Neutrophil (primary cell): ENCODE results near the gene ATP8B4.

Experiments
- H3K27ac ChIP-seq: fragments of 200-600 bp; sonication (generic); 2 replicates; pipeline ENCODE4 v1.5.1; 2016; ENCODE audit warnings: mild to moderate bottlenecking, moderate library complexity
- H3K27me3 ChIP-seq: fragments of 200-600 bp; sonication (generic); 2 replicates; pipeline ENCODE4 v1.6.0; 2016; ENCODE audit warnings: mild to moderate bottlenecking
- H3K36me3 ChIP-seq: fragments of 200-600 bp; sonication (generic); 2 replicates; pipeline ENCODE4 v1.5.1; 2017
- H3K4me1 ChIP-seq, 2 experiments: fragments of 200-600 bp in 1 of 2; sonication (generic) in 1 of 2; 1 replicate in 1 of 2; 2 replicates in 1 of 2; pipeline versions ENCODE4 v1.5.1 to v1.6.1; 2013 to 2016; ENCODE audit warnings: low read depth in 1 of 2, low read length in 1 of 2, mild to moderate bottlenecking in 1 of 2, moderate library complexity in 1 of 2; ENCODE audit not compliant: control insufficient read depth in 1 of 2, insufficient read depth in 1 of 2
- H3K4me3 ChIP-seq, 2 experiments: fragments of 200-600 bp in 1 of 2; sonication (generic) in 1 of 2; 1 replicate in 1 of 2; 2 replicates in 1 of 2; pipeline ENCODE4 v1.5.1; 2013 to 2016; ENCODE audit warnings: low read depth in 1 of 2, low read length in 1 of 2, mild to moderate bottlenecking in 1 of 2, moderate library complexity in 1 of 2
- H3K9me3 ChIP-seq: fragments of 200-600 bp; sonication (generic); 2 replicates; pipeline ENCODE4 v1.5.1; 2016
- CTCF ChIP-seq: fragments of 200-600 bp; sonication (generic); IDR thresholded peaks from 2 replicates; pipeline ENCODE4 v1.5.1; 2016; ENCODE audit warnings: antibody characterized with exemption

The ATP8B4 gene

GRCh38 chr15:50024281-50024680, 94.8 kb downstream of the ATP8B4 start:
- no peak for TF ChIP-seq CTCF
- no peak overlapping the region for H3K4me3 ChIP-seq
- no peaks in the 10 kb centered on the region for H3K27me3 ChIP-seq
- peaks cover 18% of the 10 kb centered on the region for H3K36me3 ChIP-seq
- peak overlapping the region; percentile 47 for H3K27ac ChIP-seq
- no peaks in the 10 kb centered on the region for H3K4me1 ChIP-seq
- no peaks in the 10 kb centered on the region for H3K9me3 ChIP-seq

DNA sequence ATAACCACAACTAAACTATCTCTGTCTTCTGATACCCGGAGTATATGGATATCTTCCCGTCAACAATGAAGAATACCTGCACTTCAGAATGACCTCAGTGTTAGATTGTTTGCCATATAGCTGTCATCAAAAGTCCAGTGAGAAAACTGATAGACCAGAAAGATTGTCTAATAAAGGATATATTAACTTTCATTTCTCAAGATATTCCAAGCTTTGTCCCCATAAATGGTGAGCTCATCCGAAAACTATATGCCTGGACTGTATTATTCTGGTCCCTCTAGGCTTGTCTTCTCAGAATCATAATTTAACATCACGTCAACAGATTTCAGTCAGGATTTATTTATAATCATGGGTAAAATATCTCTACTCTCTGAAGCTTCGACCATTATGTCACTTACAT, 100.5 kb downstream of the ATP8B4 start:
- no peak overlapping the region for H3K4me3 ChIP-seq
- H3K4me1 ChIP-seq = no peaks in the 10 kb centered on the region
- H3K27me3 ChIP-seq = no peaks in the 10 kb centered on the region
- H3K27ac ChIP-seq = peak overlapping the region; percentile 70
- peaks cover 19% of the 10 kb centered on the region for H3K36me3 ChIP-seq
- H3K9me3 ChIP-seq = no peaks in the 10 kb centered on the region
- no peak for TF ChIP-seq CTCF

DNA sequence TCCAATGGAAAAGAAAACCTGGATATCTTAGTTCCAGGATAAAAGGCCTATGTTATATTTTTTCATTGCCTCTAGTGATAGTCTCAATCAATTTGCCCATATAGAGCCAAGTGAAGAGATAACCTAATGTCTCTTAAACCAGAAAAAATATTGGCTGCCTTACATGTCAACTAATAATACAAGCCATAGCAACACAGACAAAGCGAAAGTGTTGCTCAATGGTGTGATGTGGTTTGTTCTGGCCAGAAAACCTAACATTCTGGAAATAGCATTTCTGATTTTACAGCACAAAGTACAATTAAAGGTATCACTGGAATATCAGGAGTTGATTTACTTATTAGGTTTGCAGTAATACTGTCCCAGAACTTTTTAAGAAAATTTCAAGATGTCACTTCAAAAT, 101.5 kb downstream of the ATP8B4 start:
- no peaks in the 10 kb centered on the region for H3K9me3 ChIP-seq
- H3K27ac ChIP-seq = peak overlapping the region; percentile 70
- H3K4me3 ChIP-seq = no peak overlapping the region
- peaks cover 19% of the 10 kb centered on the region for H3K36me3 ChIP-seq
- no peak for TF ChIP-seq CTCF
- H3K27me3 ChIP-seq = no peaks in the 10 kb centered on the region
- H3K4me1 ChIP-seq = no peaks in the 10 kb centered on the region

GRCh38 chr15:50016951-50017350, 102.1 kb downstream of the ATP8B4 start:
- H3K9me3 ChIP-seq = no peaks in the 10 kb centered on the region
- TF ChIP-seq CTCF = no peak
- peak overlapping the region; percentile 70 for H3K27ac ChIP-seq
- peaks cover 19% of the 10 kb centered on the region for H3K36me3 ChIP-seq
- H3K4me1 ChIP-seq = no peaks in the 10 kb centered on the region
- H3K4me3 ChIP-seq = no peak overlapping the region
- no peaks in the 10 kb centered on the region for H3K27me3 ChIP-seq

GRCh38 chr15:50012790-50013189, 106.2 kb downstream of the ATP8B4 start:
- Histone ChIP-seq H3K9me3 (no peaks in the 10 kb centered on the region), H3K27me3 (no peaks in the 10 kb centered on the region), H3K4me1 (no peaks in the 10 kb centered on the region), H3K36me3 (peaks cover 30% of the 10 kb centered on the region), H3K4me3 (no peak overlapping the region), H3K27ac (peak overlapping the region; percentile 41)
- no peak for TF ChIP-seq CTCF

DNA sequence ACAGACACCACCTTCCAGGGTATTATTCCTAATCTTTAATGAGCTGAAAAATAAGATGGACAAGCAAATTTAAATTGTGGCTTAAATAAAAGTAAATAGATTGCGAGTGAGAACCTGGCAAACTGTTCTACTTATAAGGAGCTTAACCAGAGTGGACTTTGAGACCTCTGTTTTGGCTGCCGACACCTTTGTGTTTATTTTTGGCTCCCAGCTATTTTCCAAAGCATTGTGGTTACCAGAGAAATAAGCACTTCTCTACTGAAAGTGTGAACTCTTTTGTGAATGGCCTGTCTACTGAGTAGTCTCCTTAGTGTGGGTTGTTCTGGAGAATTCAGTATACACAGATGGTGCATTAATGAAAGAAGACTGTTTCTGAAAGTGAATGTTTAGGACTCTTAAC, 109.4 kb downstream of the ATP8B4 start:
- Histone ChIP-seq H3K27me3 (no peaks in the 10 kb centered on the region), H3K4me3 (no peak overlapping the region), H3K27ac (peak overlapping the region; percentile 46), H3K9me3 (no peaks in the 10 kb centered on the region), H3K36me3 (peaks cover 46% of the 10 kb centered on the region), H3K4me1 (no peaks in the 10 kb centered on the region)
- TF ChIP-seq CTCF = no peak
